SK-N-SH (cell line): ENCODE results near the gene SRRT. TPM values are rescaled to one million over a fixed set of nuclear protein-coding genes. Genes with fewer than 3 reads are reported as not detected.

Source experiments
- CTCF ChIA-PET: fragments of 300-600, 350-600 bp; formaldehyde crosslinking; extraction: SDS; loops from one replicate; lab custom pipeline; 2021; lab: Yijun Ruan, JAX
- POLR2A ChIA-PET: fragments of 350-600 bp; sonication (Branson Sonifier 250); formaldehyde crosslinking; extraction: SDS; loops from one replicate; lab custom pipeline; 2020; ENCODE audit warnings: antibody characterized with exemption, inconsistent platforms; lab: Yijun Ruan, JAX
- DNase-seq: peaks from one replicate; pipeline ENCODE4 v3.0.0; 2012
- H2AFZ ChIP-seq: fragments of 200-600 bp; sonication (generic); 2 replicates; pipeline ENCODE4 v1.8.1; 2016; ENCODE audit warnings: antibody characterized with exemption, mild to moderate bottlenecking, low read depth
- H3F3A ChIP-seq: fragments of 200-600 bp; sonication (generic); replicated peaks from 2 replicates; pipeline ENCODE3; 2016; ENCODE audit warnings: antibody characterized with exemption, mild to moderate bottlenecking; ENCODE audit not compliant: insufficient read depth
- H3K27ac ChIP-seq, 2 experiments: fragments of 200-500 bp in 1 of 2; fragments of 200-600 bp in 1 of 2; sonication (Bioruptor generic) in 1 of 2; sonication (generic), shearing (Covaris generic) in 1 of 2; 2 replicates each; pipeline versions ENCODE4 v1.5.1 to v1.6.1; 2014 to 2016; ENCODE audit warnings: low read depth in 2 of 2, inconsistent platforms in 1 of 2, low read length in 1 of 2, mild to moderate bottlenecking in 1 of 2, mixed read lengths in 1 of 2
- H3K27me3 ChIP-seq: fragments of 200-600 bp; sonication (generic), shearing (Covaris generic); 2 replicates; pipeline ENCODE4 v1.6.1; 2016; ENCODE audit warnings: mixed run types; ENCODE audit not compliant: insufficient read depth
- H3K36me3 ChIP-seq, 2 experiments: fragments of 200-500 bp in 1 of 2; fragments of 200-600 bp in 1 of 2; sonication (Bioruptor generic) in 1 of 2; sonication (generic) in 1 of 2; replicated peaks in 1 of 2; 2 replicates each; pipeline versions ENCODE3 to v1.5.1; 2014 to 2016; ENCODE audit warnings: low read length in 1 of 2, mild to moderate bottlenecking in 1 of 2; ENCODE audit not compliant: insufficient read depth in 2 of 2, control insufficient read depth in 1 of 2
- H3K4me1 ChIP-seq, 2 experiments: fragments of 200-500 bp in 1 of 2; fragments of 200-600 bp in 1 of 2; sonication (Bioruptor generic) in 1 of 2; sonication (generic), shearing (Covaris generic) in 1 of 2; 2 replicates each; pipeline versions ENCODE4 v1.5.1 to v1.6.1; 2014 to 2016; ENCODE audit warnings: low read depth in 1 of 2, low read length in 1 of 2, mixed run types in 1 of 2; ENCODE audit not compliant: insufficient read depth in 2 of 2, control insufficient read depth in 1 of 2
- H3K4me2 ChIP-seq: fragments of 200-600 bp; sonication (generic), shearing (Covaris generic); 2 replicates; pipeline ENCODE4 v1.6.1; 2017; ENCODE audit warnings: mixed run types
- H3K4me3 ChIP-seq, 2 experiments: fragments of 200-500 bp in 1 of 2; fragments of 200-600 bp in 1 of 2; sonication (Bioruptor generic) in 1 of 2; sonication (generic), shearing (Covaris generic) in 1 of 2; 2 replicates each; pipeline versions ENCODE4 v1.5.1 to v1.8.1; 2014 to 2016; ENCODE audit warnings: low read depth in 2 of 2, inconsistent platforms in 1 of 2, low read length in 1 of 2, mild to moderate bottlenecking in 1 of 2, mixed read lengths in 1 of 2, moderate library complexity in 1 of 2
- H3K79me2 ChIP-seq: fragments of 200-600 bp; sonication (generic); 2 replicates; pipeline ENCODE4 v1.8.1; 2017; ENCODE audit warnings: mild to moderate bottlenecking; ENCODE audit not compliant: insufficient read depth
- H3K9ac ChIP-seq: fragments of 200-600 bp; sonication (generic); 2 replicates; pipeline ENCODE4 v1.6.1; 2017; ENCODE audit warnings: mixed run types
- H3K9me2 ChIP-seq: fragments of 200-600 bp; sonication (generic); 2 replicates; pipeline ENCODE4 v1.6.1; 2017; ENCODE audit warnings: mixed run types
- H3K9me3 ChIP-seq: fragments of 200-600 bp; sonication (generic); 2 replicates; pipeline ENCODE4 v1.6.1; 2017; ENCODE audit warnings: mixed run types, mild to moderate bottlenecking, moderate library complexity
- H4K20me1 ChIP-seq: fragments of 200-600 bp; sonication (generic); 2 replicates; pipeline ENCODE4 v1.6.1; 2017; ENCODE audit warnings: mild to moderate bottlenecking, mixed run types; ENCODE audit not compliant: insufficient read depth
- PBX3 ChIP-seq: IDR thresholded peaks from 2 replicates; pipeline ENCODE4; 2012
- REST ChIP-seq: IDR thresholded peaks from 2 replicates; pipeline ENCODE4 v1.6.1; 2012; ENCODE audit warnings: mild to moderate bottlenecking, low read depth, low read length, moderate library complexity
- RFX5 ChIP-seq: IDR thresholded peaks from 2 replicates; pipeline ENCODE4 v1.6.1; 2012; ENCODE audit warnings: mild to moderate bottlenecking, improper control_type of control experiment, low read length
- SMC3 ChIP-seq: IDR thresholded peaks from 2 replicates; pipeline ENCODE4 v1.6.1; 2012; ENCODE audit warnings: low read depth, low read length, improper control_type of control experiment
- TCF12 ChIP-seq: IDR thresholded peaks from 2 replicates; pipeline ENCODE4 v1.4.0; 2012
- WGBS: methylation state at CpG from one replicate; pipeline ENCODE4 v1.1.6; 2017; ENCODE audit warnings: low lambda C conversion rate; 5-methylcytosine and 5-hydroxymethylcytosine counted together
- polyA plus RNA-seq, 3 experiments: library from polyadenylated mRNA; depleted of rRNA; stranded (reverse); fragments of >200 nt; gene quantifications; 2 replicates each; pipeline ENCODE4 v1.2.3, GENCODE V29; 2012

Gene SRRT
- polyA plus RNA-seq, 1 of the 3 experiments (the other 2 are of a cell fraction): 92.7 TPM

GRCh38 chr7:100891568-100892247, 16.8 kb downstream of the SRRT start:
- whole genome bisulfite sequencing: 81% methylated on average over 8 of the region's 8 CpGs
- TF ChIP-seq REST (no peak), TCF12 (peak; percentile 21; the same call in 1 of the 2 replicates)
- TF ChIP-seq, all 33 proteins: peak for 1
- no peak for DNase-seq
- Histone ChIP-seq H3K9ac (no peak overlapping the region), H3K27ac (no peak overlapping the region), H3K4me2 (no peak overlapping the region), H3F3A (peaks cover 20% of the 10 kb centered on the region), H3K9me2 (no peaks in the 10 kb centered on the region), H3K36me3 (peaks cover 11 to 22% of the 10 kb centered on the region in 2 experiments), H2AFZ (no peak overlapping the region), H4K20me1 (no peaks in the 10 kb centered on the region; the same call in 1 of the 2 replicates), H3K9me3 (no peaks in the 10 kb centered on the region), H3K4me1 (peaks cover 11 to 44% of the 10 kb centered on the region in 2 experiments), H3K4me3 (no peak overlapping the region), H3K27me3 (peaks cover 15% of the 10 kb centered on the region), H3K79me2 (peaks cover 27% of the 10 kb centered on the region)
- CTCF ChIA-PET: interaction anchor here (0.7 to 1.3 kb wide), 5 partner anchors 39 to 423 kb away, joined by 3 to 5 read pairs (median 4); partner anchors contain the start of gene SLC12A9
- POLR2A ChIA-PET: interaction anchor here (0.6 kb wide), 1 partner anchor 202 kb away, joined by 3 read pairs; no protein-coding TSS in a partner anchor

- no peak overlapping the region for H3K4me2 ChIP-seq
- WGBS: 91% methylated on average over 35 of the region's 44 CpGs
- H3K9ac ChIP-seq: no peak overlapping the region
- no peak for DNase-seq
- H3K9me3 ChIP-seq: no peaks in the 10 kb centered on the region
- peaks cover 5 to 13% of the 10 kb centered on the region in 2 experiments for H3K36me3 ChIP-seq
- POLR2A ChIA-PET: interaction anchor here (0.6 kb wide), 1 partner anchor 202 kb away, joined by 3 read pairs; no protein-coding TSS in a partner anchor
- peaks cover 7 to 37% of the 10 kb centered on the region in 2 experiments for H3K4me1 ChIP-seq
- CTCF ChIA-PET: interaction anchor here (1.3 to 3.8 kb wide), 7 partner anchors 17 to 186 kb away, joined by 4 to 69 read pairs (median 18); partner anchors contain the start of genes SLC12A9 and SRRT
- H3K27ac ChIP-seq: no peak overlapping the region
- no peak overlapping the region for H3K4me3 ChIP-seq
- TF ChIP-seq SMC3 (no peak), RFX5 (no peak), PBX3 (no peak)
- H3F3A ChIP-seq: peaks cover 15% of the 10 kb centered on the region
- peaks cover 18% of the 10 kb centered on the region for H3K79me2 ChIP-seq
- H3K27me3 ChIP-seq: peaks cover 20% of the 10 kb centered on the region
- H4K20me1 ChIP-seq: no peaks in the 10 kb centered on the region
- no peak overlapping the region for H2AFZ ChIP-seq
- no peaks in the 10 kb centered on the region for H3K9me2 ChIP-seq
Measured at GRCh38 chr7:100892364-100893317, 17.7 kb downstream of the SRRT start.
